Measurements from ENCODE around the gene CCDC8. TPM values are rescaled to one million over a fixed set of nuclear protein-coding genes. Genes with fewer than 3 reads are reported as not detected.

Gene CCDC8
- total RNA-seq, 1 experiment from 2014 or later, result not detected

DNA sequence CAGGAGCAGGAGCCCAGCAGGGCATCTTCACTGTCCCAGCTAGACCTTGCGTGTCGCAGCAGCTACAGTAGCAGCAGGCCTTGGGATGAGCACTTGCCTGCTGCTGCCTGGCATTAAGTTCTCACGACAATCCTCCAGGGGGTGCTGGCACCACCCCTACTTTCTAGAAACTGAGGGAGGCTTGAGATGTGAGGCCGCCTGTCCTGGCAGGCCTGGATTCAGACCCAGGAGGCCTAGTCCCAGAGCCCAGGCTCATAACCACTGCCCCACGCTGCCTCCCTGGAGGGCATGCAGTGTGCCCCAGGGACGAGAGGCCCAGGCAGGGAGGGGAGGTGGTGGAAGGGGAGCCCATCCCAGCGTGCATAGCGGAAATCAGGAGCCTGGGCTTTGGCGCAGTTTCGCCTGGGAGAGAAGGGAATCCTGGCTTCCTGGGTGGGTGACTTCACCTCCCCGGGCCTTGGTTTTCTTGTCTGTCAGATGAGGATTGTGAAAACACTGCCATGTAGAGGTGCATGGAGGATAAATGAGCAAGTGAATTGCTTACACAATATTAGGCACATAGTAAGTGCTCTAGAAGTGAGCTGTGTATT, 40.4 kb downstream of the CCDC8 start:
- intact Hi-C loops (cut with micrococcal nuclease; ENCODE audit: unreplicated experiment), result loop anchor here (2.0 kb wide), 1 partner anchor 92 kb away; no protein-coding TSS in a partner anchor
- CTCF ChIA-PET, result interaction anchor here (0.6 to 2.4 kb wide), 7 partner anchors 15 to 313 kb away, joined by 3 to 20 read pairs (median 4); no protein-coding TSS in a partner anchor
- Mint-ChIP-seq H3K36me3 (ENCODE audit: insufficient read depth, unreplicated experiment) (peaks cover 54% of the 10 kb centered on the region), H3K27ac (ENCODE audit: unreplicated experiment) (peak overlapping the region; percentile 90), H3K4me1 (ENCODE audit: low read depth, unreplicated experiment) (peaks cover 48% of the 10 kb centered on the region), H3K9me3 (ENCODE audit: low read depth, unreplicated experiment) (no peaks in the 10 kb centered on the region), H3K4me3 (ENCODE audit: low read depth, unreplicated experiment) (peak overlapping the region; percentile 71), H3K27me3 (ENCODE audit: unreplicated experiment) (no peaks in the 10 kb centered on the region)
- DNase-seq, result peak; percentile 41
- TF ChIP-seq, protein P1, sequence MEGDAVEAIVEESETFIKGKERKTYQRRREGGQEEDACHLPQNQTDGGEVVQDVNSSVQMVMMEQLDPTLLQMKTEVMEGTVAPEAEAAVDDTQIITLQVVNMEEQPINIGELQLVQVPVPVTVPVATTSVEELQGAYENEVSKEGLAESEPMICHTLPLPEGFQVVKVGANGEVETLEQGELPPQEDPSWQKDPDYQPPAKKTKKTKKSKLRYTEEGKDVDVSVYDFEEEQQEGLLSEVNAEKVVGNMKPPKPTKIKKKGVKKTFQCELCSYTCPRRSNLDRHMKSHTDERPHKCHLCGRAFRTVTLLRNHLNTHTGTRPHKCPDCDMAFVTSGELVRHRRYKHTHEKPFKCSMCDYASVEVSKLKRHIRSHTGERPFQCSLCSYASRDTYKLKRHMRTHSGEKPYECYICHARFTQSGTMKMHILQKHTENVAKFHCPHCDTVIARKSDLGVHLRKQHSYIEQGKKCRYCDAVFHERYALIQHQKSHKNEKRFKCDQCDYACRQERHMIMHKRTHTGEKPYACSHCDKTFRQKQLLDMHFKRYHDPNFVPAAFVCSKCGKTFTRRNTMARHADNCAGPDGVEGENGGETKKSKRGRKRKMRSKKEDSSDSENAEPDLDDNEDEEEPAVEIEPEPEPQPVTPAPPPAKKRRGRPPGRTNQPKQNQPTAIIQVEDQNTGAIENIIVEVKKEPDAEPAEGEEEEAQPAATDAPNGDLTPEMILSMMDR (IDR thresholded peaks at IDR 0.05; ENCODE audit: unreplicated experiment), result peak; percentile 26
- BruUV-seq (replicated peaks), result no TSS peak

DNA sequence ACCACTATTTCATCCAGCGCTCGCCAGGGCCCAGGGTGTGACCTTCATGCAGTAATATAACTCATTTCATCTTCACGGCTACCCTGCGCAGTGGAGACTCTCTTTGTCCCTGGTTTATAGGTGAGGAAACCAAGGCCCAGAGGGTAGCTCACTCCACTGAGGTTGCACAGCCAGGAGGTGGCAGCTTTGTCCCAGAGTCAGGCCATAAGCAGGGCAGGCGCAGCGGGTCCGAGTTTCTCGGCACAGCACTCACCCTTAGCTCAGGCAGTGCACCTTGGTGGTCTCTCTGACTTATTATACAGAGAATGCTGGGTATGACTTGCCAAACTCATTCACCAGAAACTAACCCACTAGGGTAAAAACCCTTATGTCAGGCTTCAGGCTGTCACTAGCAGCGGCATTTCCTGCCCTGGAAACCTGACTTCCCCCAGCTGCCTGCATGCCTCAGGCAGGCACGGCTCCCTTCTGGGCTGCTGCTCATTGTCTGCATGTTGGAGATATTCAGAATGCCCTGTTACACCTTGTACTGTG, 41.9 kb downstream of the CCDC8 start:
- CTCF ChIA-PET, result no interaction called here
- Mint-ChIP-seq H3K9me3 (ENCODE audit: low read depth, unreplicated experiment) (no peaks in the 10 kb centered on the region), H3K36me3 (ENCODE audit: insufficient read depth, unreplicated experiment) (peaks cover 41% of the 10 kb centered on the region), H3K27me3 (ENCODE audit: unreplicated experiment) (no peaks in the 10 kb centered on the region), H3K27ac (ENCODE audit: unreplicated experiment) (no peak overlapping the region), H3K4me1 (ENCODE audit: low read depth, unreplicated experiment) (peaks cover 58% of the 10 kb centered on the region), H3K4me3 (ENCODE audit: low read depth, unreplicated experiment) (no peak overlapping the region)
- BruUV-seq (replicated peaks), result no TSS peak
- no peak for DNase-seq
- intact Hi-C loops (cut with micrococcal nuclease; ENCODE audit: unreplicated experiment), result no loop called here
- TF ChIP-seq, protein P1 (IDR thresholded peaks at IDR 0.05; ENCODE audit: unreplicated experiment), result no peak

DNA sequence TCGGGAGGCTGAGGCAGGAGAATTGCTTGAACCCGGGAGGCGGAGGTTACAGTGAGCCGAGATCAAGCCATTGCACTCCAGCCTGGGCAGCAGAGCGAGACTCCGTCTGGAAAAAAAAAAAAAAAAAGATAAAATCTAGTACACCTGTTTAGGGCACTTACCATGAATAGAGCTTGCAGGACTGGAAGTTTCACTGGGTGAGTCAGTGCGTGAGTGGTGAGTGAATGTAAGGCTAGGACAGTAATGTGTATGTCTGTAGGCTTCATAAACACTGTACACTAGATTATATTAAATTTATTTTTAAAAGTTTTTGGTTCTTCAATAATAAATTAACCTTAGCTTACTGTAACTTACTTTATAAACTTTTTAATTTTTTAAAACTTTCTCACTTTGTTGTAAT, 43.5 kb downstream of the CCDC8 start:
- TF ChIP-seq, protein P1 (IDR thresholded peaks at IDR 0.05; ENCODE audit: unreplicated experiment), result no peak
- Mint-ChIP-seq H3K4me1 (ENCODE audit: low read depth, unreplicated experiment) (peaks cover 65% of the 10 kb centered on the region), H3K36me3 (ENCODE audit: insufficient read depth, unreplicated experiment) (peaks cover 28% of the 10 kb centered on the region), H3K27me3 (ENCODE audit: unreplicated experiment) (no peaks in the 10 kb centered on the region), H3K27ac (ENCODE audit: unreplicated experiment) (no peak overlapping the region), H3K4me3 (ENCODE audit: low read depth, unreplicated experiment) (no peak overlapping the region), H3K9me3 (ENCODE audit: low read depth, unreplicated experiment) (no peaks in the 10 kb centered on the region)
- BruUV-seq (replicated peaks), result no TSS peak
- CTCF ChIA-PET, result interaction anchor here (0.6 to 1.5 kb wide), 8 partner anchors 11 to 485 kb away, joined by 3 to 5 read pairs (median 3); no protein-coding TSS in a partner anchor
- intact Hi-C loops (cut with micrococcal nuclease; ENCODE audit: unreplicated experiment), result no loop called here
- DNase-seq, result peak; percentile 57

DNA sequence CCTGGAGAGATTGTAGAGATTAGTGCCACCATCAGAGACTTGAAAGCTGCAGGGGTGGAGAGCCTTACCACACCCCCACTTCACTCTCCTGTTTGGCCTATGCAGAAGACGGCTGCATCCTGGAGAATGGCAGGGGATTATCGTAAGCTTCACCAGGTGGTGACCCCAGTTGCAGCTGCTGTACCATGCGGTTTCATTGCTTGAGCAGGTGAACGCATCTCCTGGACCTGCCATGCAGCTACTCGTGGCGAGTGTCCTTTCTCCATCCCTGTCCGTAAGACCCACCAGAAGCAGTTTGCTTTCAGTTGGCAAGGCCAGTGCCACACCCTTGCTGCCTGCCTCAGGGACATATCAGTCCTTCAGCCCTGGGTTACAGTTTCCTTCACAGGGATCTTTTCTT, 45.2 kb downstream of the CCDC8 start:
- Mint-ChIP-seq H3K36me3 (ENCODE audit: insufficient read depth, unreplicated experiment) (peaks cover 18% of the 10 kb centered on the region), H3K9me3 (ENCODE audit: low read depth, unreplicated experiment) (no peaks in the 10 kb centered on the region), H3K4me3 (ENCODE audit: low read depth, unreplicated experiment) (no peak overlapping the region), H3K27me3 (ENCODE audit: unreplicated experiment) (no peaks in the 10 kb centered on the region), H3K4me1 (ENCODE audit: low read depth, unreplicated experiment) (peaks cover 62% of the 10 kb centered on the region), H3K27ac (ENCODE audit: unreplicated experiment) (no peak overlapping the region)
- intact Hi-C loops (cut with micrococcal nuclease; ENCODE audit: unreplicated experiment), result no loop called here
- BruUV-seq (replicated peaks), result no TSS peak
- DNase-seq, result no peak
- CTCF ChIA-PET, result no interaction called here
- TF ChIP-seq, protein P1 (IDR thresholded peaks at IDR 0.05; ENCODE audit: unreplicated experiment), result no peak

Data from Calu3 (cell line).